ENCODE measurements around the gene MEF2A. TPM values are rescaled to one million over a fixed set of nuclear protein-coding genes. Genes with fewer than 3 reads are reported as not detected.

MEF2A gene
- total and polyA plus RNA-seq, 12 donors: 20.6 to 91.7 (median 50.1) TPM

- WGBS, 4 donors: 56 to 74% (median 61%) methylated on average over 4 of the region's 4 CpGs
- intact Hi-C loops (cut with DNase I): no loop called here
Measured at GRCh38 chr15:99526176-99526575, 39.6 kb upstream of the MEF2A start.

GRCh38 chr15:99526671-99527070 lies 39.1 kb upstream of the MEF2A start:
- H3K27me3 ChIP-seq: no peaks in the 10 kb centered on the region
- no peak overlapping the region for H3K27ac ChIP-seq
- H3K4me1 ChIP-seq (replicated peaks in 1 of 2): no peaks in the 10 kb centered on the region
- intact Hi-C loops (cut with DNase I): no loop called here
- DNase-seq: no peak
- no peak for TF ChIP-seq CTCF (IDR thresholded peaks at IDR 0.05)
- TF ChIP-seq POLR2A (IDR thresholded peaks at IDR 0.05): no peak
- no peaks in the 10 kb centered on the region for H3K36me3 ChIP-seq (replicated peaks in 1 of 2)
- 85 to 92% (median 88%) methylated on average over 3 of the region's 3 CpGs for WGBS, 4 donors
- no peaks in the 10 kb centered on the region for H3K9me3 ChIP-seq (replicated peaks in 1 of 3)
- H3K4me3 ChIP-seq: no peak overlapping the region

More at GRCh38 chr15:99526176-99526575, 39.6 kb upstream of the MEF2A start:
- Histone ChIP-seq H3K27ac (no peak overlapping the region), H3K4me1 (replicated peaks in 1 of 2) (no peaks in the 10 kb centered on the region), H3K4me3 (no peak overlapping the region), H3K27me3 (no peaks in the 10 kb centered on the region), H3K36me3 (replicated peaks in 1 of 2) (no peaks in the 10 kb centered on the region), H3K9me3 (replicated peaks in 1 of 3) (no peaks in the 10 kb centered on the region)
- TF ChIP-seq POLR2A (IDR thresholded peaks at IDR 0.05) (no peak), CTCF (IDR thresholded peaks at IDR 0.05) (no peak)
- no peak for DNase-seq

- peak in 6 of 7 donors; percentile 35 to 78 (median 42) for DNase-seq
- Histone ChIP-seq H3K27ac (peak overlapping the region in 1 of 5 donors; percentile 45), H3K27me3 (no peaks in the 10 kb centered on the region)
Measured at GRCh38 chr15:99536422-99537040, 29.3 kb upstream of the MEF2A start.

GRCh38 chr15:99537344-99537743 lies 28.4 kb upstream of the MEF2A start:
- H3K36me3 ChIP-seq (replicated peaks in 1 of 2): no peaks in the 10 kb centered on the region
- WGBS, 4 donors: 59 to 85% (median 68%) methylated on average over 4 of the region's 4 CpGs
- DNase-seq: peak in 1 of 7 donors; percentile 58

More at GRCh38 chr15:99536422-99537040, 29.3 kb upstream of the MEF2A start:
- intact Hi-C loops (cut with DNase I): no loop called here
- Histone ChIP-seq H3K9me3 (replicated peaks in 1 of 3) (no peaks in the 10 kb centered on the region), H3K4me1 (replicated peaks in 1 of 2) (no peaks in the 10 kb centered on the region), H3K36me3 (replicated peaks in 1 of 2) (no peaks in the 10 kb centered on the region), H3K4me3 (no peak overlapping the region)
- 60 to 80% (median 64%) methylated on average over 4 of the region's 4 CpGs for WGBS, 4 donors
- TF ChIP-seq CTCF (IDR thresholded peaks at IDR 0.05) (no peak), POLR2A (IDR thresholded peaks at IDR 0.05) (no peak)

More at GRCh38 chr15:99537344-99537743, 28.4 kb upstream of the MEF2A start:
- TF ChIP-seq CTCF (IDR thresholded peaks at IDR 0.05) (no peak), POLR2A (IDR thresholded peaks at IDR 0.05) (no peak)
- no peaks in the 10 kb centered on the region for H3K4me1 ChIP-seq (replicated peaks in 1 of 2)
- intact Hi-C loops (cut with DNase I): no loop called here
- H3K9me3 ChIP-seq (replicated peaks in 1 of 3): no peaks in the 10 kb centered on the region
- no peak overlapping the region for H3K4me3 ChIP-seq
- H3K27me3 ChIP-seq: no peaks in the 10 kb centered on the region
- H3K27ac ChIP-seq: no peak overlapping the region
